HuH-7.5 (cell line): Measurements from ENCODE around the gene TAGLN2.

Experiments
- DNase-seq: peaks from one replicate; pipeline ENCODE4 v3.0.0; 2011; ENCODE audit warnings: low spot score

The TAGLN2 gene

GRCh38 chr1:159870704-159871103, 54.6 kb downstream of the TAGLN2 start:
- no peak for DNase-seq

GRCh38 chr1:159869607-159870006, 55.7 kb downstream of the TAGLN2 start:
- no peak for DNase-seq

- no peak for DNase-seq
Observed at GRCh38 chr1:159869173-159869572, 56.1 kb downstream of the TAGLN2 start.

- DNase-seq: no peak
Observed at GRCh38 chr1:159868766-159869165, 56.5 kb downstream of the TAGLN2 start.
